Measurements from ENCODE around the gene CLHC1. TPM values are rescaled to one million over a fixed set of nuclear protein-coding genes. Genes with fewer than 3 reads are reported as not detected.

CLHC1 gene
- total RNA-seq, 1 experiment from 2014 or later = 9.2 TPM

GRCh38 chr2:55269645-55269990, 37.5 kb upstream of the CLHC1 start:
- no peak for DNase-seq
- no CpG with 5 or more reads among the region's 7 CpGs for whole genome bisulfite sequencing (ENCODE audit: extremely low coverage, insufficient read length, low lambda C conversion rate)

More at GRCh38 chr2:55269645-55269990, 37.5 kb upstream of the CLHC1 start:
- no peaks in the 10 kb centered on the region for H3K27me3 ChIP-seq (ENCODE audit: insufficient read depth, low read length)
- peak overlapping the region; percentile 82 to 94 for H3K4me3 Mint-ChIP-seq
- H2AK5ac ChIP-seq (ENCODE audit: insufficient read length, low read length) = no peak overlapping the region
- TF ChIP-seq, protein P1, sequence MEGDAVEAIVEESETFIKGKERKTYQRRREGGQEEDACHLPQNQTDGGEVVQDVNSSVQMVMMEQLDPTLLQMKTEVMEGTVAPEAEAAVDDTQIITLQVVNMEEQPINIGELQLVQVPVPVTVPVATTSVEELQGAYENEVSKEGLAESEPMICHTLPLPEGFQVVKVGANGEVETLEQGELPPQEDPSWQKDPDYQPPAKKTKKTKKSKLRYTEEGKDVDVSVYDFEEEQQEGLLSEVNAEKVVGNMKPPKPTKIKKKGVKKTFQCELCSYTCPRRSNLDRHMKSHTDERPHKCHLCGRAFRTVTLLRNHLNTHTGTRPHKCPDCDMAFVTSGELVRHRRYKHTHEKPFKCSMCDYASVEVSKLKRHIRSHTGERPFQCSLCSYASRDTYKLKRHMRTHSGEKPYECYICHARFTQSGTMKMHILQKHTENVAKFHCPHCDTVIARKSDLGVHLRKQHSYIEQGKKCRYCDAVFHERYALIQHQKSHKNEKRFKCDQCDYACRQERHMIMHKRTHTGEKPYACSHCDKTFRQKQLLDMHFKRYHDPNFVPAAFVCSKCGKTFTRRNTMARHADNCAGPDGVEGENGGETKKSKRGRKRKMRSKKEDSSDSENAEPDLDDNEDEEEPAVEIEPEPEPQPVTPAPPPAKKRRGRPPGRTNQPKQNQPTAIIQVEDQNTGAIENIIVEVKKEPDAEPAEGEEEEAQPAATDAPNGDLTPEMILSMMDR (conservative IDR thresholded peaks at IDR 0.05) = no peak
- H2BK20ac ChIP-seq (ENCODE audit: low read depth, low read length, poor library complexity, severe bottlenecking) = no peak overlapping the region
- H2AFZ ChIP-seq (ENCODE audit: low read length) = no peak overlapping the region
- H3K18ac ChIP-seq (ENCODE audit: insufficient read length, low read depth, low read length) = no peak overlapping the region
- no peak overlapping the region for H2BK15ac ChIP-seq (ENCODE audit: low read depth, low read length)
- H2BK5ac ChIP-seq (ENCODE audit: insufficient read length, low read length) = no peak overlapping the region
- peak overlapping the region; percentile 97 for H3K4me2 ChIP-seq (ENCODE audit: insufficient read depth, insufficient read length, low read length)
- H3K79me1 ChIP-seq (ENCODE audit: insufficient read depth, low read depth, low read length, poor library complexity, severe bottlenecking) = no peaks in the 10 kb centered on the region
- H4K8ac ChIP-seq (replicated peaks; ENCODE audit: insufficient read length, low read depth, low read length) = no peak overlapping the region
- H3T11ph ChIP-seq (ENCODE audit: low read length) = no peak overlapping the region
- H3K4ac ChIP-seq (ENCODE audit: low read depth, low read length) = no peak overlapping the region
- H4K5ac ChIP-seq (ENCODE audit: insufficient read length, low read depth, low read length) = no peak overlapping the region
- peaks cover 0 to 8% (median 7%) of the 10 kb centered on the region in 3 experiments; a peak in 4 of 7 replicates for H3K36me3 Mint-ChIP-seq (ENCODE audit: insufficient read depth in 1 of 3, low read depth in 3 of 3)
- H3K4me1 ChIP-seq (ENCODE audit: insufficient read depth, low read length) = no peaks in the 10 kb centered on the region; the same call in 1 of the 2 replicates
- no peaks in the 10 kb centered on the region for H3K27me3 Mint-ChIP-seq (ENCODE audit: low read depth)
- peaks cover 8% of the 10 kb centered on the region for H3K23me2 ChIP-seq (ENCODE audit: insufficient read length, low read depth, low read length, poor library complexity, severe bottlenecking)
- H3K27ac ChIP-seq (ENCODE audit: insufficient read length, low read depth, low read length) = no peak overlapping the region
- no peak overlapping the region for H3K23ac ChIP-seq (ENCODE audit: insufficient read length, low read depth, low read length)
- H3K9me3 ChIP-seq (ENCODE audit: control insufficient read depth, low read depth, low read length) = no peaks in the 10 kb centered on the region
- no peak overlapping the region for H2BK12ac ChIP-seq (ENCODE audit: insufficient read length, low read depth, low read length)
- H2BK120ac ChIP-seq (ENCODE audit: low read depth, low read length, poor library complexity, severe bottlenecking) = no peak overlapping the region
- peak overlapping the region; percentile 9 for H3K9ac ChIP-seq (ENCODE audit: extremely low read depth, insufficient read length, low read length)
- no peaks in the 10 kb centered on the region for H4K20me1 ChIP-seq (ENCODE audit: control insufficient read depth, insufficient read depth, insufficient read length)
- peaks cover 10 to 13% of the 10 kb centered on the region in 2 experiments for H3K4me1 Mint-ChIP-seq
- no peaks in the 10 kb centered on the region for H3K79me2 ChIP-seq (ENCODE audit: insufficient read depth, low read length)
- H3K56ac ChIP-seq (ENCODE audit: insufficient read length, low read depth, low read length) = no peak overlapping the region
- H3K14ac ChIP-seq (ENCODE audit: insufficient read depth, low read length) = no peak overlapping the region
- no peaks in the 10 kb centered on the region; a peak in 1 of 5 replicates for H3K9me3 Mint-ChIP-seq
- H4K91ac ChIP-seq (ENCODE audit: insufficient read length, low read depth, low read length) = no peak overlapping the region
- peak overlapping the region; percentile 7 to 98 (median 96); a peak in 6 of 7 replicates for H3K27ac Mint-ChIP-seq

All from H9 (cell line).